GM06990 (cell line): ENCODE measurements around the gene NR4A1.
A peak's percentile ranks its signal among the peaks of the same experiment; 100 is the strongest.

Experiments used
- DNase-seq: peaks from one replicate; pipeline ENCODE4 v3.0.0-alpha.2; 2011; ENCODE audit not compliant: insufficient read length; ENCODE audit errors: extremely low read depth
- H3K27me3 ChIP-seq: replicated peaks from 2 replicates; pipeline ENCODE4 v1.6.0; 2011; ENCODE audit warnings: low read length; ENCODE audit not compliant: control insufficient read depth, insufficient read depth
- H3K36me3 ChIP-seq: 2 replicates; pipeline ENCODE4 v1.5.1; 2011; ENCODE audit warnings: low read length; ENCODE audit not compliant: control insufficient read depth, insufficient read depth
- H3K4me3 ChIP-seq: replicated peaks from 2 replicates; pipeline ENCODE4 v1.5.1; 2011; ENCODE audit warnings: low read depth, mild to moderate bottlenecking, control low read depth, low read length
- TF ChIP-seq, protein P1 (sequence below): IDR thresholded peaks from 2 replicates; pipeline ENCODE4 v1.5.1; 2011; ENCODE audit warnings: low read length, control low read depth, mild to moderate bottlenecking, inconsistent platforms; ENCODE audit not compliant: insufficient read depth, poor library complexity, severe bottlenecking

NR4A1 gene

GRCh38 chr12:52023182-52023975 is 27.9 kb upstream of the NR4A1 start:
- peak; percentile 82 for DNase-seq
- Histone ChIP-seq H3K4me3 (peak overlapping the region; percentile 58), H3K27me3 (no peaks in the 10 kb centered on the region; the same call in 1 of the 2 replicates), H3K36me3 (no peaks in the 10 kb centered on the region)
- TF ChIP-seq, protein P1, sequence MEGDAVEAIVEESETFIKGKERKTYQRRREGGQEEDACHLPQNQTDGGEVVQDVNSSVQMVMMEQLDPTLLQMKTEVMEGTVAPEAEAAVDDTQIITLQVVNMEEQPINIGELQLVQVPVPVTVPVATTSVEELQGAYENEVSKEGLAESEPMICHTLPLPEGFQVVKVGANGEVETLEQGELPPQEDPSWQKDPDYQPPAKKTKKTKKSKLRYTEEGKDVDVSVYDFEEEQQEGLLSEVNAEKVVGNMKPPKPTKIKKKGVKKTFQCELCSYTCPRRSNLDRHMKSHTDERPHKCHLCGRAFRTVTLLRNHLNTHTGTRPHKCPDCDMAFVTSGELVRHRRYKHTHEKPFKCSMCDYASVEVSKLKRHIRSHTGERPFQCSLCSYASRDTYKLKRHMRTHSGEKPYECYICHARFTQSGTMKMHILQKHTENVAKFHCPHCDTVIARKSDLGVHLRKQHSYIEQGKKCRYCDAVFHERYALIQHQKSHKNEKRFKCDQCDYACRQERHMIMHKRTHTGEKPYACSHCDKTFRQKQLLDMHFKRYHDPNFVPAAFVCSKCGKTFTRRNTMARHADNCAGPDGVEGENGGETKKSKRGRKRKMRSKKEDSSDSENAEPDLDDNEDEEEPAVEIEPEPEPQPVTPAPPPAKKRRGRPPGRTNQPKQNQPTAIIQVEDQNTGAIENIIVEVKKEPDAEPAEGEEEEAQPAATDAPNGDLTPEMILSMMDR = peak; percentile 92

DNA sequence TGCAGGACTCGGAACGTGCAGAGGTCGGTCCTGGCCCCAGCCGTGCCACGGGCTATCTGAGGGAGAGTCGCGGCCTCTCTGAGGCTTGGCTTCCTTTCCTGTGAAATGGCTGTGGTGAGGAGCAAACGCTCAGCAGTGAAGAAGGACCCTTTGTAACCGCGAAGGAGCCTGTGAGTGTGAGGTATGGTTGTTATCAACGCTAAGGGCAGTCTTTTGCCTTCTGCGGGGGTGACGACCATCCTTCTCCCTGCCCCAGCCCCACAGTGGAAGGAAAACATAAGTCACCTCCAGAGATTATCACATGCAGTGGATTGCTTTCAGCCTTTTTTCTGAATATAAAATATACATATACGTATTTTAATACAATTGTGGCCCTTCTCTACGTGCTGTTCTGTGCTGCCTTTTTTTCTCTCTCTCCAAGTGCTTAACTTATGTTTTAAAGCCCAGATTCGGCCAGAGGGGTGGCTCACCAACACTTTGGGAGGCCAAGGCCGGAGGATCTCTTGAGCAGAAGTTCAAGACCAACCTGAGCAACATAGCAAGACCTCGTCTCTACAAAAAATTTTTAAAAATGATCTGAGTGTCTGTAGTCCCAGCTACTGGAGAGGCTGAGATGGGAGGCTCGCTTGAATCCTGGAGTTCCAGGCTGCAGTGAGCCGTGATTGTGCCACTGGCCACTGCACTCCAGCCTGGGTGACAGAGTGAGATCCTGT is 27.1 kb upstream of the NR4A1 start:
- TF ChIP-seq, protein P1 = no peak
- DNase-seq = no peak
- Histone ChIP-seq H3K36me3 (no peaks in the 10 kb centered on the region), H3K4me3 (no peak overlapping the region), H3K27me3 (no peaks in the 10 kb centered on the region; the same call in 1 of the 2 replicates)

GRCh38 chr12:52024845-52025230 is 26.4 kb upstream of the NR4A1 start:
- Histone ChIP-seq H3K36me3 (no peaks in the 10 kb centered on the region), H3K27me3 (no peaks in the 10 kb centered on the region; the same call in 1 of the 2 replicates), H3K4me3 (no peak overlapping the region)
- DNase-seq = no peak
- TF ChIP-seq, protein P1 = no peak

DNA sequence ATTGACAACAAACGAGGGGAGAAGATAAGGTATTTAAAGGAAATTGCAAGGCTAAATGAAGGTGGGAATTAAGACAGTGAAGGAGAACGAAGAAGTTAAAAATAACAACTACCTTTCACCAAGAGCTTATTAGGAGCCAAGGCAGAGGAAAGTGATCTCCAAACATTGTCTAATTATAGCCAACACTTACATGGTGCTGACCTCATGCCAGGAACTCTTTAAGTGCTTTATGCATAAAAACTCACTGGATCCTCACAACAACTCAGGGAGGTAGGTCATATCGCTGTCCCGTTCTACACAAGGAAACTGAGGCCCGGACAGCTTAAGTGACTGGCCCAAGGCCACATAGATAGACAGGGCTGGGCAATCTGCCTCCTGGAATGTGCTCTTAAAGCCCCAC is 25.0 kb upstream of the NR4A1 start:
- no peaks in the 10 kb centered on the region for H3K36me3 ChIP-seq
- TF ChIP-seq, protein P1 = no peak
- no peak for DNase-seq
- no peaks in the 10 kb centered on the region; the same call in 1 of the 2 replicates for H3K27me3 ChIP-seq
- H3K4me3 ChIP-seq = no peak overlapping the region

DNA sequence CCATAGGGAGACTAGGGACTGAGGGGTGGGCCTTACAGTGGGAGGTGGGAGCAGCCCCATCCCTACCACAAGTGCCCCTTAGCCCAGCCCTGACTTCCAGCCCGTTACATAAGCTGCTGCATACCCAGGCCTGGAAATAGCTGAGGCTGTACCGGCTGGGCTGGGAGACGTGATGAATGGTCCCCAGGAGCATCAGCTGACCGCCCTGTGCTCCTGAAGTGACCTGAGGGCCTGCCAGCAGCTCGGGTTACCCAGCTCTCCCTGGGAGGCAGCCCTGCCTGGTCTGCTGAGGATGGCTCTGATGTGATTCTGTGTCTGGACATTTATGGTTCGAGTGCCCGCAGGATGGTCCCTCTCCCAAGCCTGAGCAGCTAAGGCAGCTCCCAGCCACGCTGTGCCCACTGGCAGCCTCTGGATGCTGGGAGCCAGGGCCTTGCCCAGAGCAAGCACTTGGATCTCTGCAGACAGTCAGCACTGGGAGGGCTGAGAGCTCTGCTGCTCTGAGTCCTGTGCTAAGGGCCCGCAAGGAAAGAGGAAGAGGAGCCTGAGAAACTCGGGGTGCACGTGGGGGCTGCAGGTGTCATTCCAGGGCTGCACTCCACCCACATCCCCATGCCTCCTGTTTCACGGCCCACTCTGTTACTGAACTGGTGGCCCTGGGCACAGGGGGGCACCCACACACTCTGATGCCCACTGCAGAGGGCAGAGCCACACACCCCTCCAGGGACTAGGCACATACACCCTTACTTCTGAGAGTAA is 24.0 kb upstream of the NR4A1 start:
- Histone ChIP-seq H3K27me3 (no peaks in the 10 kb centered on the region; the same call in 1 of the 2 replicates), H3K36me3 (no peaks in the 10 kb centered on the region), H3K4me3 (no peak overlapping the region)
- DNase-seq = no peak
- TF ChIP-seq, protein P1 = no peak
